Skin of body (tissue), 2 donors: ENCODE data around the gene TAOK1. TPM values are rescaled to one million over a fixed set of nuclear protein-coding genes. Genes with fewer than 3 reads are reported as not detected.
"Not testable (repeated sequence)": the region's sequence is repeated elsewhere in the genome, so short reads cannot be mapped to it uniquely, and the experiment has no call there.

Source experiments
- DNase-seq: peaks from one replicate; lab custom pipeline; 2025; lab: John Stamatoyannopoulos, UW
- total RNA-seq: library from RNA; depleted of rRNA; stranded (reverse); fragments of >200 nt; gene quantifications from one replicate; pipeline ENCODE4 v1.2.3, GENCODE V29; 2014

Gene TAOK1
- total RNA-seq, 1 donor from 2014 or later, result 57.8 TPM

GRCh38 chr17:29443041-29443739 lies 53.0 kb downstream of the TAOK1 start:
- no peak for DNase-seq

DNA sequence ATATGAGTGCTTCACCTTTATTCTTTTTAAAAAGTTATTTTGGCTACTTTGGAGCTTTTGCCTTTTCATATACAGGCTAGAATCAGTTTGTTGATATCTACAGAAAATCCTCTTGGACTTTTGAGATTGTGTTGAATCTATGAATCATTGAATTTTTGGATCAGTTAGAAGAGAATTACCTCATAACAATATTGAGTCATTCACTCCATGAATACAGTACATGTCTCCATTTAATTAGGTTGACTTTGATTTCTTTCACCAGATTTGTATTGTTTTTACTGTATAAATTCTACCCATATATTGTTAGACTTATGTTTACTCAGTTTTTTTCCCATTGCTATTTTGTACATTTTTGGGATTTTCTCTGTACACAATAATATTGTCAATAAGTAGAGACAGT lies 54.4 kb downstream of the TAOK1 start:
- DNase-seq, result no peak

- no peak for DNase-seq
Measured at GRCh38 chr17:29445844-29446243, 55.7 kb downstream of the TAOK1 start.

DNA sequence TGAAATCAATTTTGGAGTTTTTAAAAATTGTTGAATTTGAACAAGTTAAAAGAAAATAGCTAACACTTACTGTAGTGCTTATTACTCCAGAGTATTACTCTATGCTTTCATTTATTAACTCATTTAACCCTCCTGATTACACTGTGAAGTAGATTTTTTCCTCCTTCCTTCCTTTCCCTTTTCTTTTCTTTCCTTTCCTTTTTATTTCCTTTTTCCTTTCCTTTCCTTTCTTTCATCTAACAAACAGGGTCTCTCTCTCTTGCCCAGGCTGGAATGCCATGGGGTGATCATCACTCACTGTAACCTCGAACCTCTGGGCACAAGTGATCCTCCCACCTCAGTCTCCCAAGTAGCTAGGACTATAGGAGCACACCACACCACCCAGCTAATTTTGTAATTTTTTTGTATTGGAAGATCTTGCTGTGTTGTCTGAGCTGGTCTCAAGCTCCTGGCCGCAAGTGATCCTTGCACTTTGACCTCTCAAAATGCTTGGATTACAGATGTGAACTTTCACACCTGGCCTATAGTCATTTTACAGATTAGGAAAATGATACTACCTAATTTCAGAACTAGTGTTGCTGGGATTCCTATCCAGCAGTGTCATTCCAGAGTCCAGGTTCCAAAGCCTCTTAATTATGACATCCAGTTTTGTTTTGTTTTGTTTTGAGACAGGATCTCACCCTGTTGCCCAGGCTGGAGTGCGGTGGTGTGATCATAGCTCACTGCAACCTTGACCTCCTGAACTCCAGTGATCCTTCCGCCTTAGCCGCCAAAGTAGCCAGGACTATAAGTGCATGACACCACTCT lies 59.9 kb downstream of the TAOK1 start:
- DNase-seq, result no peak

GRCh38 chr17:29451121-29451742 lies 61.1 kb downstream of the TAOK1 start:
- no peak for DNase-seq

- DNase-seq, result no peak
Measured at GRCh38 chr17:29458066-29458465, 67.9 kb downstream of the TAOK1 start.

- DNase-seq, result no peak
Measured at GRCh38 chr17:29461483-29462206, 71.5 kb downstream of the TAOK1 start.

GRCh38 chr17:29469276-29469675 lies 79.1 kb downstream of the TAOK1 start:
- DNase-seq, result no peak

GRCh38 chr17:29473437-29473836 lies 83.3 kb downstream of the TAOK1 start:
- not testable (repeated sequence) for DNase-seq

DNA sequence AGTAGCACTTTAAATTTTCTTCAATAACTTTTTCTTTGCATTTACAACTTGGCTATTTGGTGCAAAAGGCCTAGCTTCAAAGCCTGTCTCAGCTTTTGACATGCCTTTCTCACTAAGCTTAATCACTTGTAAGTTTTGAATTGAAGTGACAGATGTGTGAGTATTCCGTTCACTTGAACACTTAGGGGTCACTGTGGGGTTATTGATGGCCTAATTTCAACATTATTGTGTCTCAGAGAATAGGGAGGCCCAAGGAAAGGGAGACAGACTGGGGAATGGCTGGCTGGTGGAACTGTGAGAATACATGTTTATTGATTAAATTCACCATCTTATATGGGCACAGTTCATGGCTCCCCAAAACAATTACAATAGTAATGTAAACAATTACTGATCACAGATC lies 84.1 kb downstream of the TAOK1 start:
- no peak for DNase-seq

DNA sequence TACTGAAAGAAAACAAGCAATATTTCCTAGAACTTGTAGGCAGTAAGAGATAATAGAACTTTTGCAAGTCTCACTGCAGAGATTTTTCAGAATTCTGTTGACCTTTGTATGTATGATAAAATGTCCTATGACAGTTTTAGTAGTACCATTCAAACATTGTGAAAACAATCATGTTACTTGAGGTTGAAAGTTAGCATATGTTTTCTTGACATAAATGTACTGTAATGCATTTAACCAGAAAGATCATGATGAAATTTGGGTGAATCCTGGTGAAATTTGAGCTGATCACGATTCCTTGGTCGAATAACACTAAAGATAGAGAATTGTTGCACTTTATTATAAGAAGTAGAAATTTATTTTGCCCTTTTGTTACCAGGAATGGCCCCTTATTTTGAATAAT lies 85.7 kb downstream of the TAOK1 start:
- DNase-seq, result no peak

DNA sequence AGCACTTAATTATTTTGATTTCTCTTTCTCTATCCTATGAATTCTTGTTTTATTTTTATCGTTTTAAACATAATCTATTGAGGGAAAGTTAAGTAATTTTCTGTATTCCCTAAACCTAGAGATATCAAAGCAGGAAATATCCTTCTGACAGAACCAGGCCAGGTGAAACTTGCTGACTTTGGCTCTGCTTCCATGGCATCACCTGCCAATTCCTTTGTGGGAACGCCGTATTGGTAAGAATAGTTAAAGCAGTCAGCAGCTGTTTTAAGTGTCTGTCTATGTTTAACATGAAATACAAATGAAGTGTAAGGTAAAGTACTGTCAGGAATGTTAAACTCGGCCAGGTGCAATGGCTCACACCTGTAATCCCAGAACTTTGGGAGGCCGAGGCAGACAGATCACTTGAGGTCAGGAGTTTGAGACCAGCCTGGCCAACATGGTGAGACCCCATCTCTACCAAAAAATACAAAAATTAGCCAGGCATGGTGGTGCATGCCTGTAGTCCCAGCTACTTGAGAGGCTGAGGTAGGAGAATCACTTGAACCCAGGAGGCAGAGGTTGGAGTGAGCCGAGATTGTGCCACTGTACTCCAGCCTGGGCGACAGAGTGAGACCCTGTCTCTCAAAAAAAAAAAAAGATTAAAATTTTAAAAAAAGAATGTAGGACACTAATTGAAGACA lies 90.2 kb downstream of the TAOK1 start:
- DNase-seq, result not testable (repeated sequence)

GRCh38 chr17:29483503-29483902 lies 93.3 kb downstream of the TAOK1 start:
- DNase-seq, result no peak

- DNase-seq, result no peak
Measured at GRCh38 chr17:29495011-29495410, 104.8 kb downstream of the TAOK1 start.

GRCh38 chr17:29504711-29505110 lies 114.5 kb downstream of the TAOK1 start:
- DNase-seq, result no peak

DNA sequence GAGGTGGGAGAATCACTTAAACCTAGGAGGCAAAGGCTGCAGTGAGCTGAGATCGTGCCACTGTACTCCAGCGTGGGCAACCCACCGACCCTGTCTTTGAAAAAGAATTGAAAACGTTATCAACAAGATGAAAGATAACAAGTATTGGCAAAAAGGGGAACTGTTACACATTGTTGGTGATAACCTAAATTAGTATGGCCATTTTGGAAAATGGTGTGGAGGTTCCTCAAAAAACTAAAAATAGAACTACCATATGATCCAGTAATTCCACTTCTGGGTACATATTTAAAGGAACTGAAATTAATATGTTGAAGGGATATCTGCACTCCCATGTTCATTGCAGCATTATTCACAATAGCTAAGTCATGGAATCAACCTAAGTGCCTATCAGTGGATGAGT lies 115.7 kb downstream of the TAOK1 start:
- no peak for DNase-seq

- no peak for DNase-seq
Measured at GRCh38 chr17:29510953-29511352, 120.8 kb downstream of the TAOK1 start.

DNA sequence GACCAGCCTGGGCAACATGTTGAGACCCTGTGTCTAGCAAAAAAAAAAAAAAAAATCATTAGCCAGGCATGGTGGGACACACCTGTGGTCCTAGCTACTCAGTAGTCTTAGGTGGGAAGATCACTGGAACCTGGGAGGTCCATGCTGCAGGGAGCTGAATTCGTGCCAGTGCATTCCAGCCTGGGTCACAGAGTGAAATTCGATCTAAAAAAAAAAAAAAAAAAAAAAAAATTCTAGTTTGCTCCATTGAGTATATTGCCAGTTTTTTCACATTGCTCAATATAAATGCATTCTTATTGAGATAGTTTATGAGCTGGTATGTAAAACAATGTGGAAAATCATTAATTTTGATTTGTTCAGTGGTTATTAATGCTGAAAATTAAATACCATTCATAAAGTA lies 124.6 kb downstream of the TAOK1 start:
- DNase-seq, result no peak

DNA sequence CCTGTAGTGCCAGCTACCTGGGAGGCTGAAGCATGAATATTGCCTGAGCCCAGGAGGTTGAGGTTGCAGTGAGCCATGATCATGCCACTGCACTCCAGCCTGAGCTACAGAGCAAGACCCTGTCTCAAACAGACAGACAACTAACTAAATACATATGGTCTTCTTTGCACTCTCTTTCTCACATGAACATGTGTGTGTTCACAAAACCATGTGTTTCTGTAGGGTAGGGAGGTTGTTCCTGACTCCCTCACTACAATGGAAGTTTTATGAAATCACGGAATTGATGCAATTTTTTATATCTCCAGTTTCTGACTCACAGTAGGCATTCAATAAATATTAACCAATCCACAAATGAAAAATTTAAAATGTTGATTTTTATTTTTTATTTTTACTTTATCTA lies 128.2 kb downstream of the TAOK1 start:
- peak; percentile 11 for DNase-seq

DNA sequence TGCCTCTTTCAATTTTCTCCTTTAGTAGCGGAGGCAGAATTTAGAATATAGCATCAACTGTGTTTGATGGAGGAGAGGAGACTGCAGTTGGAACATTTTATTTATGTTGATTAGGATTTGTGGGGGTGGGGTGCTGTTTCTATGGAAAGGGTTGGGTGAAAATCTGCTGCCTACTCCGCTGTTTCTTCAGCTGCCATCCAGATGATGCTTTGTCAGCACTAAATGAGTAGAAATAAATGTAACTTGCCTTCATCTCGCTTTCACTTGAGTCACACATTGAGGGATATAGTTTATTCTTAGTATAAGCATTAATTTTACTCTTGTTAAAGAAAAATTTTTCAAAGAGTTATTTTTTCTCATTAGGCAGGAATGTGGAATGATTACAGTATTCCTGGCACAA lies 134.5 kb downstream of the TAOK1 start:
- DNase-seq, result peak; percentile 67

DNA sequence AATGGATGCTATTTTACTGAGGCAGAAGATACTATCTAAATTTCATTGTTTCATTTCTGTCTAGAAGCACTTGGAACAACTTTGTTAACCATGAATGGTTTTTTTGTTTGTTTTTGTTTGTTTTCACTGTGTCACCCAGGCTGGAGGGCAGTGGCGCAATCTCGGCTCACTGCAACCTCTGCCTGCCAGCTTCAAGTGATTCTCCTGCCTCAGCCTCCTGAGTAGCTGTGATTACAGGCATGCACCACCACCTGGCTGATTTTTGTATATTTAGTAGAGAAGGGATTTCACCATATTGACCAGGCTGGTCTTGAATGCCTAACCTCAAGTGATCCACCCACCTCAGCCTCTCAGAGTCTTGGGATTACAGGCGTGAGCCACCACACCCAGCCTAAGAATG lies 136.2 kb downstream of the TAOK1 start:
- DNase-seq, result no peak
